22Rv1 (cell line): ENCODE data around the gene RABGAP1L.

Experiments
- CTCF ChIP-seq: fragments of 450-650 bp; IDR thresholded peaks from 2 replicates; pipeline ENCODE4 v1.5.1; 2017; ENCODE audit warnings: mild to moderate bottlenecking
- ZFX ChIP-seq: fragments of 450-650 bp; IDR thresholded peaks from 2 replicates; pipeline ENCODE4 v1.6.1; 2017; ENCODE audit warnings: antibody characterized with exemption, borderline replicate concordance

- no peak for TF ChIP-seq CTCF
- TF ChIP-seq ZFX = no peak
These were observed 306.5 kb downstream of the RABGAP1L start for GRCh38 chr1:174465855-174466254.
